Activated naive CD4-positive, alpha-beta T cell treated with anti-CD3 and anti-CD28 coated beads, Interleukin-2, amount 50 U/mL, for 24 hours (primary cell): ENCODE data around the gene FIGN.

Source experiments
- H3K27ac Mint-ChIP-seq: one replicate; pipeline ENCODE4 v1.8.0; 2021; ENCODE audit warnings: mild to moderate bottlenecking, mixed read lengths
- H3K27me3 Mint-ChIP-seq: one replicate; pipeline ENCODE4 v1.8.0; 2021; ENCODE audit warnings: mixed read lengths
- H3K36me3 Mint-ChIP-seq: one replicate; pipeline ENCODE4 v1.8.0; 2021; ENCODE audit warnings: mixed read lengths
- H3K4me1 Mint-ChIP-seq: one replicate; pipeline ENCODE4 v1.8.0; 2021; ENCODE audit warnings: mixed read lengths
- H3K4me3 Mint-ChIP-seq: one replicate; pipeline ENCODE4 v1.8.0; 2021; ENCODE audit warnings: mild to moderate bottlenecking, mixed read lengths
- H3K9me3 Mint-ChIP-seq: one replicate; pipeline ENCODE4 v1.8.0; 2021; ENCODE audit warnings: mixed read lengths

Gene FIGN

GRCh38 chr2:163701399-163702195 is 34.2 kb downstream of the FIGN start:
- Mint-ChIP-seq H3K9me3 (peaks cover 3% of the 10 kb centered on the region), H3K27ac (no peak overlapping the region), H3K4me1 (no peaks in the 10 kb centered on the region), H3K27me3 (no peaks in the 10 kb centered on the region), H3K4me3 (no peak overlapping the region), H3K36me3 (no peaks in the 10 kb centered on the region)

GRCh38 chr2:163698857-163699256 is 37.0 kb downstream of the FIGN start:
- Mint-ChIP-seq H3K9me3 (no peaks in the 10 kb centered on the region), H3K4me1 (no peaks in the 10 kb centered on the region), H3K4me3 (no peak overlapping the region), H3K36me3 (no peaks in the 10 kb centered on the region), H3K27ac (no peak overlapping the region), H3K27me3 (no peaks in the 10 kb centered on the region)

- no peaks in the 10 kb centered on the region for H3K27me3 Mint-ChIP-seq
- H3K36me3 Mint-ChIP-seq: no peaks in the 10 kb centered on the region
- no peak overlapping the region for H3K4me3 Mint-ChIP-seq
- H3K9me3 Mint-ChIP-seq: no peaks in the 10 kb centered on the region
- no peak overlapping the region for H3K27ac Mint-ChIP-seq
- no peaks in the 10 kb centered on the region for H3K4me1 Mint-ChIP-seq
Observed at GRCh38 chr2:163697846-163698637, 37.8 kb downstream of the FIGN start.

- no peak overlapping the region for H3K4me3 Mint-ChIP-seq
- no peaks in the 10 kb centered on the region for H3K27me3 Mint-ChIP-seq
- no peaks in the 10 kb centered on the region for H3K9me3 Mint-ChIP-seq
- no peaks in the 10 kb centered on the region for H3K36me3 Mint-ChIP-seq
- H3K4me1 Mint-ChIP-seq: no peaks in the 10 kb centered on the region
- H3K27ac Mint-ChIP-seq: no peak overlapping the region
Observed at GRCh38 chr2:163697429-163697828, 38.4 kb downstream of the FIGN start.

- Mint-ChIP-seq H3K27ac (no peak overlapping the region), H3K9me3 (no peaks in the 10 kb centered on the region), H3K4me1 (no peaks in the 10 kb centered on the region), H3K27me3 (no peaks in the 10 kb centered on the region), H3K36me3 (no peaks in the 10 kb centered on the region), H3K4me3 (no peak overlapping the region)
Observed at GRCh38 chr2:163693484-163693883, 42.3 kb downstream of the FIGN start.

GRCh38 chr2:163692611-163693482 is 43.0 kb downstream of the FIGN start:
- Mint-ChIP-seq H3K27me3 (no peaks in the 10 kb centered on the region), H3K4me3 (no peak overlapping the region), H3K9me3 (no peaks in the 10 kb centered on the region), H3K36me3 (no peaks in the 10 kb centered on the region), H3K4me1 (no peaks in the 10 kb centered on the region), H3K27ac (no peak overlapping the region)

GRCh38 chr2:163692081-163692480 is 43.7 kb downstream of the FIGN start:
- Mint-ChIP-seq H3K36me3 (no peaks in the 10 kb centered on the region), H3K27me3 (no peaks in the 10 kb centered on the region), H3K9me3 (no peaks in the 10 kb centered on the region), H3K4me3 (no peak overlapping the region), H3K27ac (no peak overlapping the region), H3K4me1 (no peaks in the 10 kb centered on the region)

GRCh38 chr2:163690896-163691295 is 44.9 kb downstream of the FIGN start:
- Mint-ChIP-seq H3K36me3 (no peaks in the 10 kb centered on the region), H3K27me3 (no peaks in the 10 kb centered on the region), H3K4me1 (no peaks in the 10 kb centered on the region), H3K27ac (no peak overlapping the region), H3K4me3 (no peak overlapping the region), H3K9me3 (no peaks in the 10 kb centered on the region)

GRCh38 chr2:163687217-163687616 is 48.6 kb downstream of the FIGN start:
- H3K36me3 Mint-ChIP-seq: no peaks in the 10 kb centered on the region
- no peaks in the 10 kb centered on the region for H3K27me3 Mint-ChIP-seq
- H3K4me3 Mint-ChIP-seq: no peak overlapping the region
- H3K9me3 Mint-ChIP-seq: no peaks in the 10 kb centered on the region
- no peaks in the 10 kb centered on the region for H3K4me1 Mint-ChIP-seq
- no peak overlapping the region for H3K27ac Mint-ChIP-seq

- Mint-ChIP-seq H3K4me1 (no peaks in the 10 kb centered on the region), H3K27ac (no peak overlapping the region), H3K27me3 (no peaks in the 10 kb centered on the region), H3K4me3 (no peak overlapping the region), H3K9me3 (no peaks in the 10 kb centered on the region), H3K36me3 (no peaks in the 10 kb centered on the region)
Observed at GRCh38 chr2:163686289-163686688, 49.5 kb downstream of the FIGN start.

- Mint-ChIP-seq H3K9me3 (peaks cover 5% of the 10 kb centered on the region), H3K27me3 (no peaks in the 10 kb centered on the region), H3K36me3 (no peaks in the 10 kb centered on the region), H3K27ac (no peak overlapping the region), H3K4me3 (no peak overlapping the region), H3K4me1 (no peaks in the 10 kb centered on the region)
Observed at GRCh38 chr2:163682695-163683094, 53.1 kb downstream of the FIGN start.

- H3K27ac Mint-ChIP-seq: no peak overlapping the region
- no peaks in the 10 kb centered on the region for H3K4me1 Mint-ChIP-seq
- no peaks in the 10 kb centered on the region for H3K27me3 Mint-ChIP-seq
- no peaks in the 10 kb centered on the region for H3K36me3 Mint-ChIP-seq
- peaks cover 5% of the 10 kb centered on the region for H3K9me3 Mint-ChIP-seq
- H3K4me3 Mint-ChIP-seq: no peak overlapping the region
Observed at GRCh38 chr2:163681745-163682144, 54.1 kb downstream of the FIGN start.

- Mint-ChIP-seq H3K36me3 (no peaks in the 10 kb centered on the region), H3K4me3 (no peak overlapping the region), H3K4me1 (no peaks in the 10 kb centered on the region), H3K27me3 (no peaks in the 10 kb centered on the region), H3K9me3 (peaks cover 3% of the 10 kb centered on the region), H3K27ac (no peak overlapping the region)
Observed at GRCh38 chr2:163675388-163675787, 60.4 kb downstream of the FIGN start.

- Mint-ChIP-seq H3K9me3 (no peaks in the 10 kb centered on the region), H3K27ac (no peak overlapping the region), H3K27me3 (no peaks in the 10 kb centered on the region), H3K4me3 (no peak overlapping the region), H3K4me1 (no peaks in the 10 kb centered on the region), H3K36me3 (no peaks in the 10 kb centered on the region)
Observed at GRCh38 chr2:163673522-163673921, 62.3 kb downstream of the FIGN start.

GRCh38 chr2:163670929-163671328 is 64.9 kb downstream of the FIGN start:
- Mint-ChIP-seq H3K4me3 (no peak overlapping the region), H3K4me1 (no peaks in the 10 kb centered on the region), H3K27ac (no peak overlapping the region), H3K27me3 (no peaks in the 10 kb centered on the region), H3K9me3 (no peaks in the 10 kb centered on the region), H3K36me3 (no peaks in the 10 kb centered on the region)

- Mint-ChIP-seq H3K27me3 (no peaks in the 10 kb centered on the region), H3K4me1 (no peaks in the 10 kb centered on the region), H3K4me3 (no peak overlapping the region), H3K36me3 (no peaks in the 10 kb centered on the region), H3K9me3 (no peaks in the 10 kb centered on the region), H3K27ac (no peak overlapping the region)
Observed at GRCh38 chr2:163669506-163669905, 66.3 kb downstream of the FIGN start.
